HepG2 (cell line): ENCODE measurements around the gene ACSL1. TPM values are rescaled to one million over a fixed set of nuclear protein-coding genes. Genes with fewer than 3 reads are reported as not detected.

Experiments used
- ADNP ChIP-seq: sonication (generic); formaldehyde crosslinking; IDR thresholded peaks from 2 replicates; pipeline ENCODE4 v1.4.0; 2020; ENCODE audit warnings: missing genetic modification reagents
- ATF4 ChIP-seq, 2 experiments: fragments of 450-650 bp in 1 of 2; sonication (generic) in 1 of 2; formaldehyde crosslinking; IDR thresholded peaks; 2 replicates each; pipeline versions ENCODE4 v1.5.0 to v1.8.0; 2020 to 2022; ENCODE audit warnings: mild to moderate bottlenecking in 1 of 2, missing genetic modification reagents in 1 of 2
- DRAP1 ChIP-seq: IDR thresholded peaks from 2 replicates; pipeline ENCODE4 v1.6.1; 2016; ENCODE audit warnings: missing genetic modification reagents, missing compliant biosample characterization
- DZIP1 ChIP-seq: sonication (generic); formaldehyde crosslinking; IDR thresholded peaks from 2 replicates; pipeline ENCODE4 v1.5.0; 2020; ENCODE audit warnings: mild to moderate bottlenecking, missing genetic modification reagents
- FOXO4 ChIP-seq: sonication (generic); formaldehyde crosslinking; conservative IDR thresholded peaks from 2 replicates; pipeline ENCODE4 v1.8.1; 2023; ENCODE audit warnings: missing genetic modification reagents
- GMEB2 ChIP-seq: IDR thresholded peaks from 2 replicates; pipeline ENCODE4 v1.6.1; 2016; ENCODE audit warnings: missing biosample characterization, missing genetic modification reagents, low read depth
- MTERF4 ChIP-seq: sonication (generic); formaldehyde crosslinking; IDR thresholded peaks from 2 replicates; pipeline ENCODE4 v1.8.0; 2023; ENCODE audit warnings: mild to moderate bottlenecking, missing genetic modification reagents
- SIX1 ChIP-seq: sonication (generic); formaldehyde crosslinking; IDR thresholded peaks from 2 replicates; pipeline ENCODE4 v1.4.0; 2020; ENCODE audit warnings: missing genetic modification reagents, borderline replicate concordance
- SMARCE1 ChIP-seq: fragments of 450-650 bp; IDR thresholded peaks from 2 replicates; pipeline ENCODE4 v1.6.1; 2017; ENCODE audit warnings: borderline replicate concordance
- THAP9 ChIP-seq: sonication (generic); formaldehyde crosslinking; IDR thresholded peaks from 2 replicates; pipeline ENCODE4; 2020; ENCODE audit warnings: missing genetic modification reagents, mild to moderate bottlenecking, borderline replicate concordance
- ZFP36L2 ChIP-seq: sonication (generic); formaldehyde crosslinking; IDR thresholded peaks from 2 replicates; pipeline ENCODE4 v1.4.0; 2020; ENCODE audit warnings: missing genetic modification reagents
- ZNF501 ChIP-seq: sonication (generic); formaldehyde crosslinking; IDR thresholded peaks from 2 replicates; pipeline ENCODE4 v1.5.1; 2020; ENCODE audit warnings: mild to moderate bottlenecking, moderate library complexity, missing genetic modification reagents
- ZNF557 ChIP-seq: sonication (generic); formaldehyde crosslinking; IDR thresholded peaks from 2 replicates; pipeline ENCODE4 v1.4.0; 2020; ENCODE audit warnings: missing genetic modification reagents
- ZNF747 ChIP-seq: sonication (generic); formaldehyde crosslinking; IDR thresholded peaks from 2 replicates; pipeline ENCODE4 v1.8.1; 2023; ENCODE audit warnings: missing genetic modification reagents, mild to moderate bottlenecking, borderline replicate concordance
- polyA plus RNA-seq, 8 experiments: library from polyadenylated mRNA; depleted of rRNA in 3 of 8; stranded (reverse) in 7 of 8; unstranded in 1 of 8; fragments of >200 nt; fragmentation: Illumina TruSeq in 4 of 8; extraction: Trizol in 4 of 8; gene quantifications; 2 replicates each; pipeline versions ENCODE4 v1.2.1 to v1.2.3, GENCODE V29; 2011 to 2016; ENCODE audit warnings: low read depth in 4 of 8, missing spikeins in 1 of 8, mixed read lengths in 1 of 8; ENCODE audit not compliant: insufficient read depth in 1 of 8
- total RNA-seq, 5 experiments: library from RNA; depleted of rRNA; stranded (reverse); fragments of >200 nt; fragmentation: Illumina TruSeq; extraction: Trizol; gene quantifications; 2 replicates each; pipeline ENCODE4 v1.2.3, GENCODE V29; 2016; ENCODE audit warnings: low read depth in 1 of 5

Gene ACSL1
- total and polyA plus RNA-seq, 2 of the 13 experiments (the other 11 are each of a cell fraction or from before 2014, with no cell fraction given): 10.0 to 29.8 TPM

- TF ChIP-seq THAP9 (CRISPR knock-in tag) (no peak), ZFP36L2 (CRISPR knock-in tag) (no peak), ADNP (CRISPR knock-in tag) (no peak), DRAP1 (CRISPR knock-in tag) (no peak), SIX1 (peak; percentile 59; the same call in 1 of the 2 replicates), ZNF501 (CRISPR knock-in tag) (0 out of 2 replicates have a peak, but pooled peaks have one; percentile 58), ZNF747 (CRISPR knock-in tag) (no peak), ATF4 (CRISPR knock-in tag; IDR thresholded peaks at IDR 0.05) (peak in 1 of 2 experiments; percentile 84; a peak in 2 of 4 replicates), DZIP1 (CRISPR knock-in tag) (no peak), GMEB2 (CRISPR knock-in tag) (no peak), FOXO4 (CRISPR knock-in tag) (no peak), MTERF4 (no peak), SMARCE1 (no peak), ZNF557 (CRISPR knock-in tag) (no peak)
Measured at GRCh38 chr4:184838249-184839074, 12.7 kb upstream of the ACSL1 start (continued).
